Activated CD8-positive, alpha-beta memory T cell treated with anti-CD3 and anti-CD28 coated beads, Interleukin-2, amount 10 ng/mL, durations not matched to agents 7 days and 5 days (primary cell): ENCODE data around the gene LRRC49. TPM values are rescaled to one million over a fixed set of nuclear protein-coding genes. Genes with fewer than 3 reads are reported as not detected.

Source experiments
- ATAC-seq: fragments of 150-1000 bp; cut with Tn5 transposase; one replicate; pipeline ENCODE4 v1.10.0; 2021; ENCODE audit warnings: moderate library complexity
- CTCF ChIA-PET: fragments of 350-600 bp; sonication (Branson Sonifier 250); formaldehyde crosslinking; loops from one replicate; lab custom pipeline; 2021; ENCODE audit warnings: antibody characterized with exemption; lab: Charles Lee
- DNase-seq: peaks from one replicate; pipeline ENCODE4 v3.0.0-alpha.2; 2020
- H3K27ac Mint-ChIP-seq: one replicate; pipeline ENCODE4 v1.8.0; 2021; ENCODE audit warnings: mild to moderate bottlenecking, mixed read lengths
- H3K27me3 Mint-ChIP-seq: one replicate; pipeline ENCODE4 v1.8.0; 2021; ENCODE audit warnings: mixed read lengths
- H3K36me3 Mint-ChIP-seq: one replicate; pipeline ENCODE4 v1.8.0; 2021; ENCODE audit warnings: mild to moderate bottlenecking, mixed read lengths
- H3K4me1 Mint-ChIP-seq: one replicate; pipeline ENCODE4 v1.8.0; 2021; ENCODE audit warnings: mixed read lengths
- H3K4me3 Mint-ChIP-seq: one replicate; pipeline ENCODE4 v1.8.0; 2021; ENCODE audit warnings: mild to moderate bottlenecking, moderate library complexity, mixed read lengths
- H3K9me3 Mint-ChIP-seq: one replicate; pipeline ENCODE4 v1.8.0; 2022; ENCODE audit warnings: low read depth, mixed read lengths
- total RNA-seq, 2 experiments: library from RNA; stranded (reverse); gene quantifications; one replicate each; pipeline ENCODE4 v1.2.3, GENCODE V29; 2021

Gene LRRC49
- total RNA-seq, 2 experiments from 2014 or later: 0.66 TPM; not detected in 1

DNA sequence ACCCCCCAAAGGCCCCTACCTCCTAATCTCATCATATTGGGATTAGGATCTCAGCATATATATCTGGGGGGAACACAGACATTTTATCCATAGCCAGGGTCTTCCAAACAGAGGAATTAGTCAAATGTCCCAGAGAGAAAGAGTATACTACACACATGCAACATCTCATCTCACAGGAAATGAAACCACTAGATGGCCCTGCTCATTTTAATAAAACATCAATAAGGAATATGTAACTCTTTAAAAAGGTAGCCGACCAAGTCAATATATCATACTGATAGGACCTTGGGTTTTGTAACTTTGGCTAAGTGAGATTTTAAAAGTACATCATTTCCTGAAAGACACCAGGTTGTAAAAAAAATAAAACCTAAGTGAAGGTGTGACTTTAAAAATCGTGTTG is 177.1 kb downstream of the LRRC49 start:
- no peaks in the 10 kb centered on the region for H3K27me3 Mint-ChIP-seq
- no peak for DNase-seq
- CTCF ChIA-PET: no interaction called here
- no peak overlapping the region for H3K4me3 Mint-ChIP-seq
- no peak for ATAC-seq
- no peaks in the 10 kb centered on the region for H3K4me1 Mint-ChIP-seq
- no peaks in the 10 kb centered on the region for H3K9me3 Mint-ChIP-seq
- H3K36me3 Mint-ChIP-seq: no peaks in the 10 kb centered on the region
- no peak overlapping the region for H3K27ac Mint-ChIP-seq

DNA sequence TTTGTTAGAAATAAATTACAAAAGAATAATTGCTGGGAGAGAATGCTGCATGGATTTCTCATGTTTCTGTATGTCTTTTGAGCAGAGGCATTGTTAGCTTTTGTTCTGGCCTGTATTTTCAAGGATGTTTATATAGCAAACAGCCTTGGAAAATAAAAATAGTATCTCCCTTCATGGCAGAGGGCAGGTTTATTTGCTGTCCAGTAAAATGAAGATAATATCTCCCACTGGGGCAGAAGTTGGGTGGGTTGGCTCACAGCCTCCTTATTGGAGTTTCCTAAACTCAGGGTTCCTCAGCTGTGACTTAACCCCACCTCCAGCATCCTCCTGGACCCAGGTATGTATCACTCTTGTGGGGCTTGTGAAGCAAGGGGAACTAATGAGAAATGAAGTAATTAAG is 178.9 kb downstream of the LRRC49 start:
- ATAC-seq (no peak), DNase-seq (no peak)
- CTCF ChIA-PET: no interaction called here
- H3K36me3 Mint-ChIP-seq: no peaks in the 10 kb centered on the region
- no peaks in the 10 kb centered on the region for H3K9me3 Mint-ChIP-seq
- H3K4me1 Mint-ChIP-seq: no peaks in the 10 kb centered on the region
- H3K4me3 Mint-ChIP-seq: no peak overlapping the region
- H3K27ac Mint-ChIP-seq: no peak overlapping the region
- no peaks in the 10 kb centered on the region for H3K27me3 Mint-ChIP-seq

DNA sequence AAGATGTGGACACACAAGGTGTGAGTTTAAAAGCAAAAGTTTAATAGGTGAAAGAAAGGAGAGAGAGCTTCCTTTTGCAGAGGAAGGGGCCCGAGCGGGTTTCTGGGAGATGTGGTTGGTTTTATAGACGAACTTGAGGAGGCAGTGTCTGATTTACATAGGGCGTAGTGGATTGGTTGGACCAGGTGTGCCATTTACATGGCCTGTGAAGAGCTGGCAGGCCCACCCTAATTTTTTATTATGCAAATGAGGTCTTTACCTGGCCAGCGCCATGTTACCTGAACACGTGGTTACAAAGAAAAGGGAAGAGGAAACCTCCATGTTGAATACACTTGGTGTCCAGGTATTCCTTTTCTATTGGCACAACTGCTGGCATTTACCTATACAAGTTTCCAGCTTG is 179.8 kb downstream of the LRRC49 start:
- Mint-ChIP-seq H3K36me3 (no peaks in the 10 kb centered on the region), H3K4me3 (no peak overlapping the region), H3K27ac (no peak overlapping the region), H3K9me3 (no peaks in the 10 kb centered on the region), H3K4me1 (no peaks in the 10 kb centered on the region), H3K27me3 (no peaks in the 10 kb centered on the region)
- ATAC-seq: no peak
- CTCF ChIA-PET: no interaction called here
- no peak for DNase-seq

DNA sequence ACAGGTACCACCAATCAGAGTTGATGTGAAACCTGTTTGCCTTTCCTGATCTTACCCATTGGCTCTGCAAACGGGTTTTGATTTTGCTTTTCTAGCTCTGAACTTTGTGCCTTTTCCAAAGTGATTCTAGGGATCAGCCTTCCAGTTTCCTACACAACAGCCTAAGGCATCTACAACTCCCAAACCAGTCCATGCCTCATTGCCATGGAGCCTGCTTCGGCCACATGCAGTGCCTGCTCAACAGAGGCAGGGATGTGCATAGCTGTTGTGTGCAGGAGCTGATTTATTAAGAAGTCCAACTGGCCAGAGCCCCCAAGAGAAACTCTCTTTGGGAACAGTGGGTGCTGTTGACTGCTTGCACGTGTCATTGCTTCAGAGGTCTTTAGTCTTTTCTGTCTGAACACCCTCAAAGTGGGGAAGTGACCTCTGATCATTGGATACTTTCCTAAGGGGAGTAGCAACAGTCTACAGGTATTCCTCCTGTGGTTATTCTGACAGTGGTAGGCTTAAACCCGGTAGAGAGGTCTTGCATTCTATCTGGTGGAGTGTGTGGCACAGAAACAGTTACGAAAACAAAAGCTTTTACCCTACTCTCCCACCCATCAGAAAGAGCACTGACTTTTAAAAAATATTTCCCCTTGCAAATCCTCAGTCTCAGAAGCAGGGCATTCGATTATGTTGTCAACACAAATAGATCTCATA is 186.0 kb downstream of the LRRC49 start:
- Mint-ChIP-seq H3K4me1 (no peaks in the 10 kb centered on the region), H3K27me3 (no peaks in the 10 kb centered on the region), H3K9me3 (no peaks in the 10 kb centered on the region), H3K27ac (no peak overlapping the region), H3K36me3 (no peaks in the 10 kb centered on the region), H3K4me3 (no peak overlapping the region)
- ATAC-seq: no peak
- CTCF ChIA-PET: no interaction called here
- no peak for DNase-seq

DNA sequence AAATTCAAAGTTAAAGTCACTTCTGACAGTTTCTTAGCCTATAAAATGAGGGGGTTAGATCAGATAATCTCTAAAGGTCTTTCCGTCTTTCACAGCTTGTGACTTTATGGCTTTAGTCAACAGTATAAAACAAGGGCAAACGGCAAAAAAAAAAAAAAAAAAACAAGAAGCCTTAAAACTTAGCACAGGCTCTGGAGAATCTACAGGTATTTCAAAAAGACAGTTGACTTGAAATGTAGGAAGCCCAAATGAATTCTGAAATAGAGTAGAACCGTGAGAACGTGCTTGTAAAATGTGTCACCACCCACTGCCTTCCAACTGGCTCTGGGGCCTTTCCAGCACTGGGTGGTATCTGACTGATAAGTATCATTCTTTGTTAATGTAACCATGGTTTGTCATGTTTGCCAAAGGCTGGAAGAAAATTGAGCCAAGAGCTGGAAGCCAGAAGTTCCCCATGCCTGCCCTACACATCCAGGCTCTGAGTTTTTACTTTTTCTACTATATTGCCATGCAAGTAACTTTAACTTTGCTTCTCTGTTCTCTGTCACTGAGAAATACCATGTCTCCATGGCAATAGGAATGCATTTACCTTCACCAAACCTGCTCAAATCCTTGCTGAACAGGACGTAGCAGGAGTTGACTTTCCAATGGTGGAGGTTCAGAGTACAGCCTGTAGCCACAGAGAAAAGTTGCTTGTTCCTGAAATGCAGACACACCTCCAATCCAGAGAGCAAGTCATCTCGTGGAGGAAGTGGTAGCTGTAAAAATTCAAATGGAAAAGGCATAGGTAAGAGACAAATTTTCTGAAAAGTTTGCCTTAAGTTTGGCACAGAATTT is 186.8 kb downstream of the LRRC49 start:
- no peak overlapping the region for H3K27ac Mint-ChIP-seq
- CTCF ChIA-PET: no interaction called here
- H3K36me3 Mint-ChIP-seq: no peaks in the 10 kb centered on the region
- H3K27me3 Mint-ChIP-seq: no peaks in the 10 kb centered on the region
- no peak for ATAC-seq
- H3K4me1 Mint-ChIP-seq: no peaks in the 10 kb centered on the region
- no peak for DNase-seq
- H3K4me3 Mint-ChIP-seq: no peak overlapping the region
- no peaks in the 10 kb centered on the region for H3K9me3 Mint-ChIP-seq

DNA sequence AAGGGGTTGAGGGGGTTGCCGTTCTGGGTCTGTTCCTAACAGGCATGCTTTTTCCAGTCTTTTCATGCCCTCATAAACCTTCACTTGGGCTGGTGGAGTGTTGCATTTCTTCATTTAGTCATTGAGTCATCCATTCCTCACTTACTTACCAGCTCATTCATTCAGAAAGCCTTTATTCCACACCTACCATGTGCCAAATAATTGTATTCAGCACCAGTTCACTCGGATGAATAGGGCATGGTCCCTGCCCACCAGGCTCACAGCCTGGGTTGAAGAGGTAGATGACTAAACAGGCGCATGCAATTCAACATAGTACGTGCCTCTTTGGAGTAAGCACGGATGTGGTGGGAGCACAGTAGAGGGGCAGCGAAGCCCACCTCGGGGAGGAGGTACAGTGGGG is 187.5 kb downstream of the LRRC49 start:
- no peaks in the 10 kb centered on the region for H3K36me3 Mint-ChIP-seq
- CTCF ChIA-PET: no interaction called here
- DNase-seq (no peak), ATAC-seq (no peak)
- no peaks in the 10 kb centered on the region for H3K4me1 Mint-ChIP-seq
- no peaks in the 10 kb centered on the region for H3K27me3 Mint-ChIP-seq
- no peak overlapping the region for H3K27ac Mint-ChIP-seq
- H3K9me3 Mint-ChIP-seq: no peaks in the 10 kb centered on the region
- H3K4me3 Mint-ChIP-seq: no peak overlapping the region

DNA sequence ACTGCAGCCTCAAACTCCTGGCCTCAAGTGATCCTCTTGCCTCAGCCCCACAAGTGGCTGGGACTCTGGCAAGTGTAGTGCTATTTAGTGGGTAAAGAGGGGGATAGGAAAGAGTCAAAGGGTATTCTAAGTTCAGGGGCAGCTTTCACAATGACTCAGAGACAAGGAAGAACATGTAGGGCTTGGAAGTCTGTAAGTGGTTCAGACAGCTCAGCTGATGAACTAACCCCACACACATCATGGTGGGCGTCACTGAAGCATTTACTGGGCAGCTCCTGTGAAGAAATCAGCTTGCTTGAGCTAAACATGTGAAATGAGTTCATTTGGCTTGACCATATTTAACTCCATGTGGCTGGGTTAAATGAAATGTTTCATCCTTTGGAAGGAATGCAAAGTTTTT is 188.1 kb downstream of the LRRC49 start:
- no peaks in the 10 kb centered on the region for H3K4me1 Mint-ChIP-seq
- H3K27me3 Mint-ChIP-seq: no peaks in the 10 kb centered on the region
- DNase-seq: no peak
- CTCF ChIA-PET: no interaction called here
- no peak overlapping the region for H3K27ac Mint-ChIP-seq
- no peak for ATAC-seq
- H3K36me3 Mint-ChIP-seq: no peaks in the 10 kb centered on the region
- no peaks in the 10 kb centered on the region for H3K9me3 Mint-ChIP-seq
- H3K4me3 Mint-ChIP-seq: no peak overlapping the region

DNA sequence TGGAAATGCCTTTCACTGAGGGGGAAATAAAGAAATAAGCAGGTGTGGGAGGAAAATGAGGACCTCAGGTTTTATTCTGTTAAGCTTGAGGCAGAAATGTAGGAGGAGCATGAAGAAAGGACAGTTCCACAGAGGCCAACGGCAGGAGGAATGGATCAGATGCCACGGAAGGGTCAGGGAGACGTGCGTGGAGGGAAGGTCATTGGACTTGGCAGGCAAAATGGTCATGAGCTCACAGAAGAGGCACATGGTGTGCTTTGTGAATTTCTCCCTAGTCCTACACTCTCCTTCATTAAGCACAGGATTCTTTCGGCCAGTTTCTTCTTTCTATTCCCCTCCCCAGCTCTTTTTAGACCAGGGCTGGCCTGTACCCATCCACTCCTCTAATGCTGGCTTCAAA is 190.2 kb downstream of the LRRC49 start:
- Mint-ChIP-seq H3K27ac (no peak overlapping the region), H3K4me3 (no peak overlapping the region), H3K36me3 (no peaks in the 10 kb centered on the region), H3K4me1 (no peaks in the 10 kb centered on the region), H3K27me3 (peaks cover 5% of the 10 kb centered on the region), H3K9me3 (no peaks in the 10 kb centered on the region)
- DNase-seq (no peak), ATAC-seq (no peak)
- CTCF ChIA-PET: no interaction called here

DNA sequence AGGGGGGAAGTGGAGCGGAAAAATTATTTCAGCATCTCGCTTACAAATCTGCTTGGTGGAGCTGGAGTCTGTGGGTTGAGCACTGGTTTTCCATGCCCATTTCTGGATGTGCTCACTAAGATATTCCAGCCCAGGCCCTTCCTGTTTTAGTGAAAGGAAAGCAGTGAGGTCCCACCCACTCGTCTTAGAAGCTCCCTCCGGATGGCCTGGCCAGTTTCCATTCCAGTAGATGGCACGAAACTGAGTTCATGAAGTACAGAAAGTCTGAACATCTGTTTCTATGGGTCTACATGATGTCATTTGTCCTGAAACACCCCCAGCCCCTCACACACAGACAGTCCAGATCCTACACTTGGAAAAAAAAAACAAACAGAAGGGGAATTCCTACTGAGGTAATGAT is 190.7 kb downstream of the LRRC49 start:
- ATAC-seq (no peak), DNase-seq (no peak)
- CTCF ChIA-PET: no interaction called here
- H3K36me3 Mint-ChIP-seq: no peaks in the 10 kb centered on the region
- H3K4me1 Mint-ChIP-seq: no peaks in the 10 kb centered on the region
- H3K27ac Mint-ChIP-seq: no peak overlapping the region
- no peak overlapping the region for H3K4me3 Mint-ChIP-seq
- H3K9me3 Mint-ChIP-seq: no peaks in the 10 kb centered on the region
- peaks cover 5% of the 10 kb centered on the region for H3K27me3 Mint-ChIP-seq

DNA sequence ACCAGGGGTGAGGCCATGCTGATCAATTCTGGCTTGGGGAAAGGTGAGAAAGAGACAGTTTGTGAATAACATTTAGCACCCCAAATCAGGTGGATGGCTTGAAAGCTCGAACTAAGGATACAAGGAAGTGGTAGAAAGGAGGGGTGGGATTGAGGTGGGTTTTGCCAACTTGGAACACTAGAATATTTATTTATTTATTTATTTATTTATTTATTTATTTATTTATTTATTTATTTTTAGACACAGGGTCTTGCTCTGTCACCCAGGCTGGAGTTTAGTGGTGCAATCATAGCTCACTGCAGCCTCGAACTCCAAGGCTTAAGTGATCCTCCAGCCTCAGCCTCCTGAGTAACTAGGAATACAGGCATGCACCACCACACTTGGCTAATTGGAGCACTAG is 191.6 kb downstream of the LRRC49 start:
- Mint-ChIP-seq H3K4me1 (no peaks in the 10 kb centered on the region), H3K4me3 (no peak overlapping the region), H3K27ac (no peak overlapping the region), H3K9me3 (no peaks in the 10 kb centered on the region), H3K36me3 (no peaks in the 10 kb centered on the region), H3K27me3 (peaks cover 5% of the 10 kb centered on the region)
- ATAC-seq: no peak
- CTCF ChIA-PET: interaction anchor here (0.6 kb wide), 1 partner anchor 85 kb away, joined by 3 read pairs; no protein-coding TSS in a partner anchor
- DNase-seq: no peak

DNA sequence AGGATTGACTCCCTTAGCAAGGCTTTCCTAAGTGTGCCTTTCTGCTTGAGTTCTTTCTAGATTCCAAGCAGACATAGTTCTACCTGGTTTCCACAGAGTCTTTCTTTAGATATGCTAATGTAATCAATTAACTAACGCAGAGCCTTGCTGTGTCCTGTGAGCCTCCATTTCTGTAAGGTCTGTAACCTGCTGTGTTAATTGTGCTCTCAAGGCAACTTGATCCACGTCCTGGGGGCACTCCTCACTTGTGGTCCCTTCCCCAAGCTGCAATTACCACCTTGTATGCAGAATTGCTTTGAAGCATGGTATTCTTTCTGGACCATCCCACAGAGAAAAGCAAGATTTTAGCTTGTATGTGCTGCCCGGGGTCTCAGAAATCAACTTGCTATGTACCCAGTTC is 193.2 kb downstream of the LRRC49 start:
- no peak overlapping the region for H3K4me3 Mint-ChIP-seq

DNA sequence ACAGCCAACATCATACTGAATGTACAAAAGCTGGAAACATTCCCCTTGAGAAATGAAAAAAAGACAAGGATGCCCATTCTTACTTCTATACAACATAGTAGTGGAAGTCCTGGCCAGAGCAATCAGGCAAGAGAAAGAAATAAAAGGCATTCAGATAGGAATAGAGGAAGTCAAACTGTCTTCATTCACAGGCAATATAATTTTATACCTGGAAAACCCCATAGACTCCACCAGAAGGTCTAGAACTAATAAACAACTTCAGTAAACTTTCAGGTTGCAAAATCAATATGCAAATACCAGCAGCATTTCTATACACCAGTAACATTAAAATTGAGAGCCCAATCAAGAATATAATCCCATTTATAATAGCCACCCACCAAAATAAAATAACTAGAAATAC is 195.5 kb downstream of the LRRC49 start:
- H3K36me3 Mint-ChIP-seq: no peaks in the 10 kb centered on the region
- H3K9me3 Mint-ChIP-seq: no peaks in the 10 kb centered on the region
- peaks cover 5% of the 10 kb centered on the region for H3K27me3 Mint-ChIP-seq
- no peak overlapping the region for H3K4me3 Mint-ChIP-seq
- no peaks in the 10 kb centered on the region for H3K4me1 Mint-ChIP-seq
- DNase-seq (no peak), ATAC-seq (no peak)
- CTCF ChIA-PET: no interaction called here
- H3K27ac Mint-ChIP-seq: no peak overlapping the region

More for the DNA sequence above, 193.2 kb downstream of the LRRC49 start:
- Mint-ChIP-seq H3K9me3 (no peaks in the 10 kb centered on the region), H3K36me3 (no peaks in the 10 kb centered on the region), H3K4me1 (no peaks in the 10 kb centered on the region), H3K27ac (no peak overlapping the region), H3K27me3 (peaks cover 5% of the 10 kb centered on the region)
- CTCF ChIA-PET: no interaction called here
- DNase-seq: no peak
- no peak for ATAC-seq

DNA sequence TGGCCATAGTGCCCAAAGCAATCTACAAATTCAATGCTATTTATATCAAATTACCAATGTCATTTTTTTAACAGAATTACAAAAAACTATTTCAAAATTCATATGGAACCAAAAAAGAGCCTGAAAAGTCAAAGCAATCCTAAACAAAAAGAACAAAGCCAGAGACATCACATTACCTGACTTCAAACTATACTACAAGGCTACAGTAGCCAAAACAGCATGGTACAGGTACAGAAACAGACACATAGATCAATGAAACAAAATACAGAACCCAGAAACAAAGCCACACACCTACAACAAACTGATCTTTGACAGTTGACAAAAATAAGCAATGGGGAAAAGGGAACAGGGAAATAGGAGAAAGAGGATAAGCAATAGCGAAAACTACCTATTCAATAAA is 196.1 kb downstream of the LRRC49 start:
- no peaks in the 10 kb centered on the region for H3K4me1 Mint-ChIP-seq
- CTCF ChIA-PET: no interaction called here
- DNase-seq: no peak
- no peak overlapping the region for H3K27ac Mint-ChIP-seq
- H3K27me3 Mint-ChIP-seq: peaks cover 5% of the 10 kb centered on the region
- ATAC-seq: no peak
- no peak overlapping the region for H3K4me3 Mint-ChIP-seq
- H3K9me3 Mint-ChIP-seq: no peaks in the 10 kb centered on the region
- no peaks in the 10 kb centered on the region for H3K36me3 Mint-ChIP-seq

DNA sequence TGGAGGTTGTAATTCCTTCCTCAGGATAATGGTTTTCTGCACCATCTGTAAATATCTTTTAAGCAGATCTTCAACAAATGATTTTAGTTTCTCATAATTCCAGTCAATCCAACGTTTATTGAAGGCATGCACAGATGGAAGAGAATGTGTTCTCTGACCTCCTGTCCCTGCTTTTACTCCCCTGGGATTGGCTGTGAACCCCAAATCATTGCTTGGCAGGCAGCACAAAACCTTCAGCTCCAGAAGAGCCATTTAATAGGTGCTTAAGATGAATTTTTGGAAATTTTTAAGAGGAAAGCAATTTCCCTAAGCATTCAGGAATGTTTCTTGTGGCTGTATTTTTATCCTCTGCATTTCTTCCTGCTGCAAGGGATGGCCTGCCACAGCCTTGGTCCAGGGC is 197.2 kb downstream of the LRRC49 start:
- CTCF ChIA-PET: no interaction called here
- DNase-seq (no peak), ATAC-seq (no peak)
- H3K27ac Mint-ChIP-seq: no peak overlapping the region
- no peak overlapping the region for H3K4me3 Mint-ChIP-seq
- peaks cover 5% of the 10 kb centered on the region for H3K27me3 Mint-ChIP-seq
- H3K4me1 Mint-ChIP-seq: no peaks in the 10 kb centered on the region
- no peaks in the 10 kb centered on the region for H3K36me3 Mint-ChIP-seq
- no peaks in the 10 kb centered on the region for H3K9me3 Mint-ChIP-seq
